ENCODE results near the gene PAGR1.
A peak's percentile ranks its signal among the peaks of the same experiment; 100 is the strongest.

GRCh38 chr16:29848420-29849297 is 32.7 kb downstream of the PAGR1 start:
- TF ChIP-seq, protein P1, sequence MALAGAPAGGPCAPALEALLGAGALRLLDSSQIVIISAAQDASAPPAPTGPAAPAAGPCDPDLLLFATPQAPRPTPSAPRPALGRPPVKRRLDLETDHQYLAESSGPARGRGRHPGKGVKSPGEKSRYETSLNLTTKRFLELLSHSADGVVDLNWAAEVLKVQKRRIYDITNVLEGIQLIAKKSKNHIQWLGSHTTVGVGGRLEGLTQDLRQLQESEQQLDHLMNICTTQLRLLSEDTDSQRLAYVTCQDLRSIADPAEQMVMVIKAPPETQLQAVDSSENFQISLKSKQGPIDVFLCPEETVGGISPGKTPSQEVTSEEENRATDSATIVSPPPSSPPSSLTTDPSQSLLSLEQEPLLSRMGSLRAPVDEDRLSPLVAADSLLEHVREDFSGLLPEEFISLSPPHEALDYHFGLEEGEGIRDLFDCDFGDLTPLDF (CRISPR knock-in tag; IDR thresholded peaks at IDR 0.05) = no peak
- TF ChIP-seq, protein P2, sequence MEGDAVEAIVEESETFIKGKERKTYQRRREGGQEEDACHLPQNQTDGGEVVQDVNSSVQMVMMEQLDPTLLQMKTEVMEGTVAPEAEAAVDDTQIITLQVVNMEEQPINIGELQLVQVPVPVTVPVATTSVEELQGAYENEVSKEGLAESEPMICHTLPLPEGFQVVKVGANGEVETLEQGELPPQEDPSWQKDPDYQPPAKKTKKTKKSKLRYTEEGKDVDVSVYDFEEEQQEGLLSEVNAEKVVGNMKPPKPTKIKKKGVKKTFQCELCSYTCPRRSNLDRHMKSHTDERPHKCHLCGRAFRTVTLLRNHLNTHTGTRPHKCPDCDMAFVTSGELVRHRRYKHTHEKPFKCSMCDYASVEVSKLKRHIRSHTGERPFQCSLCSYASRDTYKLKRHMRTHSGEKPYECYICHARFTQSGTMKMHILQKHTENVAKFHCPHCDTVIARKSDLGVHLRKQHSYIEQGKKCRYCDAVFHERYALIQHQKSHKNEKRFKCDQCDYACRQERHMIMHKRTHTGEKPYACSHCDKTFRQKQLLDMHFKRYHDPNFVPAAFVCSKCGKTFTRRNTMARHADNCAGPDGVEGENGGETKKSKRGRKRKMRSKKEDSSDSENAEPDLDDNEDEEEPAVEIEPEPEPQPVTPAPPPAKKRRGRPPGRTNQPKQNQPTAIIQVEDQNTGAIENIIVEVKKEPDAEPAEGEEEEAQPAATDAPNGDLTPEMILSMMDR (IDR thresholded peaks at IDR 0.05) = peak; percentile 78
- TF ChIP-seq, protein P3, sequence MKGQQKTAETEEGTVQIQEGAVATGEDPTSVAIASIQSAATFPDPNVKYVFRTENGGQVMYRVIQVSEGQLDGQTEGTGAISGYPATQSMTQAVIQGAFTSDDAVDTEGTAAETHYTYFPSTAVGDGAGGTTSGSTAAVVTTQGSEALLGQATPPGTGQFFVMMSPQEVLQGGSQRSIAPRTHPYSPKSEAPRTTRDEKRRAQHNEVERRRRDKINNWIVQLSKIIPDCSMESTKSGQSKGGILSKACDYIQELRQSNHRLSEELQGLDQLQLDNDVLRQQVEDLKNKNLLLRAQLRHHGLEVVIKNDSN (CRISPR knock-in tag; IDR thresholded peaks at IDR 0.05) = no peak
- TF ChIP-seq FOXP1 (CRISPR knock-in tag; IDR thresholded peaks at IDR 0.05; ENCODE audit: borderline replicate concordance) = no peak
- TF ChIP-seq, protein P4, sequence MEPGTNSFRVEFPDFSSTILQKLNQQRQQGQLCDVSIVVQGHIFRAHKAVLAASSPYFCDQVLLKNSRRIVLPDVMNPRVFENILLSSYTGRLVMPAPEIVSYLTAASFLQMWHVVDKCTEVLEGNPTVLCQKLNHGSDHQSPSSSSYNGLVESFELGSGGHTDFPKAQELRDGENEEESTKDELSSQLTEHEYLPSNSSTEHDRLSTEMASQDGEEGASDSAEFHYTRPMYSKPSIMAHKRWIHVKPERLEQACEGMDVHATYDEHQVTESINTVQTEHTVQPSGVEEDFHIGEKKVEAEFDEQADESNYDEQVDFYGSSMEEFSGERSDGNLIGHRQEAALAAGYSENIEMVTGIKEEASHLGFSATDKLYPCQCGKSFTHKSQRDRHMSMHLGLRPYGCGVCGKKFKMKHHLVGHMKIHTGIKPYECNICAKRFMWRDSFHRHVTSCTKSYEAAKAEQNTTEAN (CRISPR knock-in tag; IDR thresholded peaks at IDR 0.05) = no peak
- TF ChIP-seq CBFB (CRISPR knock-in tag; IDR thresholded peaks at IDR 0.05; ENCODE audit: low read depth) = no peak
- TF ChIP-seq SMAD3 (CRISPR knock-in tag; IDR thresholded peaks at IDR 0.05; ENCODE audit: borderline replicate concordance) = no peak
- TF ChIP-seq, protein P5, sequence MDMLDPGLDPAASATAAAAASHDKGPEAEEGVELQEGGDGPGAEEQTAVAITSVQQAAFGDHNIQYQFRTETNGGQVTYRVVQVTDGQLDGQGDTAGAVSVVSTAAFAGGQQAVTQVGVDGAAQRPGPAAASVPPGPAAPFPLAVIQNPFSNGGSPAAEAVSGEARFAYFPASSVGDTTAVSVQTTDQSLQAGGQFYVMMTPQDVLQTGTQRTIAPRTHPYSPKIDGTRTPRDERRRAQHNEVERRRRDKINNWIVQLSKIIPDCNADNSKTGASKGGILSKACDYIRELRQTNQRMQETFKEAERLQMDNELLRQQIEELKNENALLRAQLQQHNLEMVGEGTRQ (CRISPR knock-in tag; IDR thresholded peaks at IDR 0.05) = no peak
- no peak for TF ChIP-seq ZNF317 (CRISPR knock-in tag; IDR thresholded peaks at IDR 0.05; ENCODE audit: borderline replicate concordance, low read depth)
- no peak for TF ChIP-seq CREM (CRISPR knock-in tag; IDR thresholded peaks at IDR 0.05)
